ENCODE measurements around the gene RASD2.

- TF ChIP-seq, protein P1, sequence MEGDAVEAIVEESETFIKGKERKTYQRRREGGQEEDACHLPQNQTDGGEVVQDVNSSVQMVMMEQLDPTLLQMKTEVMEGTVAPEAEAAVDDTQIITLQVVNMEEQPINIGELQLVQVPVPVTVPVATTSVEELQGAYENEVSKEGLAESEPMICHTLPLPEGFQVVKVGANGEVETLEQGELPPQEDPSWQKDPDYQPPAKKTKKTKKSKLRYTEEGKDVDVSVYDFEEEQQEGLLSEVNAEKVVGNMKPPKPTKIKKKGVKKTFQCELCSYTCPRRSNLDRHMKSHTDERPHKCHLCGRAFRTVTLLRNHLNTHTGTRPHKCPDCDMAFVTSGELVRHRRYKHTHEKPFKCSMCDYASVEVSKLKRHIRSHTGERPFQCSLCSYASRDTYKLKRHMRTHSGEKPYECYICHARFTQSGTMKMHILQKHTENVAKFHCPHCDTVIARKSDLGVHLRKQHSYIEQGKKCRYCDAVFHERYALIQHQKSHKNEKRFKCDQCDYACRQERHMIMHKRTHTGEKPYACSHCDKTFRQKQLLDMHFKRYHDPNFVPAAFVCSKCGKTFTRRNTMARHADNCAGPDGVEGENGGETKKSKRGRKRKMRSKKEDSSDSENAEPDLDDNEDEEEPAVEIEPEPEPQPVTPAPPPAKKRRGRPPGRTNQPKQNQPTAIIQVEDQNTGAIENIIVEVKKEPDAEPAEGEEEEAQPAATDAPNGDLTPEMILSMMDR (IDR thresholded peaks at IDR 0.05), result no peak
- no peak for TF ChIP-seq EP300 (IDR thresholded peaks at IDR 0.05)
Observed at GRCh38 chr22:35525687-35526332, 14.8 kb upstream of the RASD2 start.
